ENCODE results near the gene PROSER2. TPM values are rescaled to one million over a fixed set of nuclear protein-coding genes. Genes with fewer than 3 reads are reported as not detected.
A peak's percentile ranks its signal among the peaks of the same experiment; 100 is the strongest.

Gene PROSER2
- total RNA-seq, 1 experiment from 2014 or later = 4.1 TPM

DNA sequence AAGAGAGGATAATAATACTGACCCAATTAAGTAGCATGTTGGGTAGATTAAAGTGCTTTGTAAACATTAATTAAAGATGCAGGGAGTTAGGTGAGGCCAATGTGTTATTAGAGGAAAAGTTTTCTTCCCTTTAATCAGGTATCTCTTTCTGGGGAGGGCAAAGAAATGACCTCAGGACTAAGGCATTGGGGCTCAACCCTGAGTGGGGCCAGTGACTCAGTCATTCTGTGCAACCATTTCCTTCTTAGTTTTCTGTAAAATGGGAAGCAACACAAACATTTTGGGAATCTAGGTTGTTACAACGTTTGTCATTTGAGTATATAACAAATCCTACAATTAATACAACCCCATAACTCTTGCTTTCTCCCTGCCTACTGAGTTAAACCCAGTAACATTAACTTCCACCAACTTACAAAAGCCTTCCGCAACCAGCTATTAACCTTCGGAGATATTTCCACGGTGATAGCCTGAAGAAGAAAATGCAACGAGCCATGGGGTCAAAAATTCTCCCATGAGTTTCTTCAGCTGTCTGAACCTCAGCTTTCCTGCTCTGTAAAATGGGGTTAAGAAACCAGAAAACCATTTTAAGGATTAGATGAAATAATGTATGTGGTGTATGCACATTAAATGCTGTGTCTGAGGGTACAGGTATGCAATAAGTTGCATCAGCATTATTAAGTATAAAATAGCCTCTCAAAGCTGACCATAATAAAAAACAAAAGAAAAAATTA lies 965 bp upstream of the PROSER2 start:
- no peak for DNase-seq (ENCODE audit: low read depth, low spot score)
- Histone ChIP-seq H3K4me3 (ENCODE audit: low read depth in 2 of 2, low read length in 2 of 2) (no peak overlapping the region), H3K4me1 (ENCODE audit: control insufficient read depth, insufficient read depth, low read length) (0 out of 2 replicates have a peak, but pooled peaks cover 3% of the 10 kb centered on the region), H3K36me3 (ENCODE audit: control insufficient read depth, insufficient read depth, low read length) (peaks cover 4% of the 10 kb centered on the region; the same call in 1 of the 2 replicates), H3K27ac (ENCODE audit: low read length) (no peak overlapping the region), H3K27me3 (ENCODE audit: control insufficient read depth, insufficient read depth, low read length) (peaks cover 2% of the 10 kb centered on the region; the same call in 1 of the 2 replicates), H3K9me3 (ENCODE audit: control insufficient read depth, insufficient read depth, low read depth, low read length) (no peaks in the 10 kb centered on the region)
- intact Hi-C loops (cut with micrococcal nuclease; ENCODE audit: unreplicated experiment) = no loop called here
- ChIA-PET CTCF (no interaction called here), POLR2A (no interaction called here)
- ATAC-seq = no peak
- no TSS peak for BruUV-seq (replicated peaks)
- TF ChIP-seq, protein P1, sequence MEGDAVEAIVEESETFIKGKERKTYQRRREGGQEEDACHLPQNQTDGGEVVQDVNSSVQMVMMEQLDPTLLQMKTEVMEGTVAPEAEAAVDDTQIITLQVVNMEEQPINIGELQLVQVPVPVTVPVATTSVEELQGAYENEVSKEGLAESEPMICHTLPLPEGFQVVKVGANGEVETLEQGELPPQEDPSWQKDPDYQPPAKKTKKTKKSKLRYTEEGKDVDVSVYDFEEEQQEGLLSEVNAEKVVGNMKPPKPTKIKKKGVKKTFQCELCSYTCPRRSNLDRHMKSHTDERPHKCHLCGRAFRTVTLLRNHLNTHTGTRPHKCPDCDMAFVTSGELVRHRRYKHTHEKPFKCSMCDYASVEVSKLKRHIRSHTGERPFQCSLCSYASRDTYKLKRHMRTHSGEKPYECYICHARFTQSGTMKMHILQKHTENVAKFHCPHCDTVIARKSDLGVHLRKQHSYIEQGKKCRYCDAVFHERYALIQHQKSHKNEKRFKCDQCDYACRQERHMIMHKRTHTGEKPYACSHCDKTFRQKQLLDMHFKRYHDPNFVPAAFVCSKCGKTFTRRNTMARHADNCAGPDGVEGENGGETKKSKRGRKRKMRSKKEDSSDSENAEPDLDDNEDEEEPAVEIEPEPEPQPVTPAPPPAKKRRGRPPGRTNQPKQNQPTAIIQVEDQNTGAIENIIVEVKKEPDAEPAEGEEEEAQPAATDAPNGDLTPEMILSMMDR (IDR thresholded peaks at IDR 0.05) = no peak
- TF ChIP-seq POLR2AphosphoS5 (IDR thresholded peaks at IDR 0.05; ENCODE audit: low read depth, low read length) (no peak), SIN3A (IDR thresholded peaks at IDR 0.05; ENCODE audit: borderline replicate concordance, insufficient read depth, low read depth, low read length) (no peak), TCF7L2 (IDR thresholded peaks at IDR 0.05; ENCODE audit: low read depth, low read length) (no peak)
- TF ChIP-seq, protein P2, sequence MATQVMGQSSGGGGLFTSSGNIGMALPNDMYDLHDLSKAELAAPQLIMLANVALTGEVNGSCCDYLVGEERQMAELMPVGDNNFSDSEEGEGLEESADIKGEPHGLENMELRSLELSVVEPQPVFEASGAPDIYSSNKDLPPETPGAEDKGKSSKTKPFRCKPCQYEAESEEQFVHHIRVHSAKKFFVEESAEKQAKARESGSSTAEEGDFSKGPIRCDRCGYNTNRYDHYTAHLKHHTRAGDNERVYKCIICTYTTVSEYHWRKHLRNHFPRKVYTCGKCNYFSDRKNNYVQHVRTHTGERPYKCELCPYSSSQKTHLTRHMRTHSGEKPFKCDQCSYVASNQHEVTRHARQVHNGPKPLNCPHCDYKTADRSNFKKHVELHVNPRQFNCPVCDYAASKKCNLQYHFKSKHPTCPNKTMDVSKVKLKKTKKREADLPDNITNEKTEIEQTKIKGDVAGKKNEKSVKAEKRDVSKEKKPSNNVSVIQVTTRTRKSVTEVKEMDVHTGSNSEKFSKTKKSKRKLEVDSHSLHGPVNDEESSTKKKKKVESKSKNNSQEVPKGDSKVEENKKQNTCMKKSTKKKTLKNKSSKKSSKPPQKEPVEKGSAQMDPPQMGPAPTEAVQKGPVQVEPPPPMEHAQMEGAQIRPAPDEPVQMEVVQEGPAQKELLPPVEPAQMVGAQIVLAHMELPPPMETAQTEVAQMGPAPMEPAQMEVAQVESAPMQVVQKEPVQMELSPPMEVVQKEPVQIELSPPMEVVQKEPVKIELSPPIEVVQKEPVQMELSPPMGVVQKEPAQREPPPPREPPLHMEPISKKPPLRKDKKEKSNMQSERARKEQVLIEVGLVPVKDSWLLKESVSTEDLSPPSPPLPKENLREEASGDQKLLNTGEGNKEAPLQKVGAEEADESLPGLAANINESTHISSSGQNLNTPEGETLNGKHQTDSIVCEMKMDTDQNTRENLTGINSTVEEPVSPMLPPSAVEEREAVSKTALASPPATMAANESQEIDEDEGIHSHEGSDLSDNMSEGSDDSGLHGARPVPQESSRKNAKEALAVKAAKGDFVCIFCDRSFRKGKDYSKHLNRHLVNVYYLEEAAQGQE (IDR thresholded peaks at IDR 0.05; ENCODE audit: insufficient read depth in 1 of 2, low read depth in 2 of 2, low read length in 1 of 2) = no peak
- in situ Hi-C loops (cut with HindIII; ENCODE audit: low pct_unique_long_range_greater_than_20kb, low sequenced_read_pairs) = no loop called here

DNA sequence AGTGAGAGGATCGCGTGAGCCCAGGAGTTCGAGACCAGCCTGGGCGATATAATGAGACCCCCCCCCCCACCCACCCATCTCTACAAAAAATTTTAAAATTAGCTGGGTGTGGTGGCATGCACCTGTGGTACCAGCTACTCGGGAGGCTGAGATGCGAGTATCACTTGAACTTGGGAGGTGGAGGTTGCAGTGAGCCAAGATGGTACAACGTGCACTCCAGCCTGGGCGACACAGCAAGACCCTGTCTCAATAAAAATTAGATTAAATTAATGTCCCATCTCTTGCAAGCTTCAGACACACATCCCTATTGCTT lies 391 bp upstream of the PROSER2 start:
- intact Hi-C loops (cut with micrococcal nuclease; ENCODE audit: unreplicated experiment) = no loop called here
- ChIA-PET CTCF (no interaction called here), POLR2A (no interaction called here)
- no peak for DNase-seq (ENCODE audit: low read depth, low spot score)
- Histone ChIP-seq H3K27ac (ENCODE audit: low read length) (no peak overlapping the region), H3K9me3 (ENCODE audit: control insufficient read depth, insufficient read depth, low read depth, low read length) (no peaks in the 10 kb centered on the region), H3K4me1 (ENCODE audit: control insufficient read depth, insufficient read depth, low read length) (0 out of 2 replicates have a peak, but pooled peaks cover 3% of the 10 kb centered on the region), H3K4me3 (ENCODE audit: low read depth in 2 of 2, low read length in 2 of 2) (peak overlapping the region; percentile 30 to 56; a peak in 3 of 4 replicates), H3K27me3 (ENCODE audit: control insufficient read depth, insufficient read depth, low read length) (peaks cover 2% of the 10 kb centered on the region; the same call in 1 of the 2 replicates), H3K36me3 (ENCODE audit: control insufficient read depth, insufficient read depth, low read length) (peaks cover 4% of the 10 kb centered on the region; the same call in 1 of the 2 replicates)
- no peak for ATAC-seq
- in situ Hi-C loops (cut with HindIII; ENCODE audit: low pct_unique_long_range_greater_than_20kb, low sequenced_read_pairs) = no loop called here
- TF ChIP-seq, protein P1 (IDR thresholded peaks at IDR 0.05) = no peak
- BruUV-seq (replicated peaks) = no TSS peak

All from Panc1 (cell line).